G401.6 (cell line): Measurements from ENCODE around the gene RHOT1.
"Not testable (repeated sequence)": the region's sequence is repeated elsewhere in the genome, so short reads cannot be mapped to it uniquely, and the experiment has no call there.

Experiments
- FAIRE-seq: peaks from 2 replicates; lab custom pipeline; 2012; peaks lifted over from hg19 to GRCh38; lab: Jason Lieb, UNC

Gene RHOT1

GRCh38 chr17:32227910-32228309 lies 85.6 kb downstream of the RHOT1 start:
- no peak for FAIRE-seq

GRCh38 chr17:32235588-32235987 lies 93.3 kb downstream of the RHOT1 start:
- no peak for FAIRE-seq

- FAIRE-seq = no peak
Observed at GRCh38 chr17:32239456-32239855, 97.2 kb downstream of the RHOT1 start.

GRCh38 chr17:32240750-32241149 lies 98.4 kb downstream of the RHOT1 start:
- FAIRE-seq = no peak

- FAIRE-seq = no peak
Observed at GRCh38 chr17:32241640-32242039, 99.3 kb downstream of the RHOT1 start.

GRCh38 chr17:32249475-32249874 lies 107.2 kb downstream of the RHOT1 start:
- no peak for FAIRE-seq

- FAIRE-seq = peak; percentile 53
Observed at GRCh38 chr17:32253117-32253611, 110.9 kb downstream of the RHOT1 start.

GRCh38 chr17:32256012-32256700 lies 113.9 kb downstream of the RHOT1 start:
- no peak for FAIRE-seq

- no peak for FAIRE-seq
Observed at GRCh38 chr17:32256701-32257019, 114.4 kb downstream of the RHOT1 start.

GRCh38 chr17:32258383-32259140 lies 116.3 kb downstream of the RHOT1 start:
- FAIRE-seq = no peak

- FAIRE-seq = no peak
Observed at GRCh38 chr17:32259586-32259985, 117.3 kb downstream of the RHOT1 start.

- no peak for FAIRE-seq
Observed at GRCh38 chr17:32261417-32261736, 119.1 kb downstream of the RHOT1 start.

- no peak for FAIRE-seq
Observed at GRCh38 chr17:32261936-32262510, 119.7 kb downstream of the RHOT1 start.

GRCh38 chr17:32263515-32263914 lies 121.2 kb downstream of the RHOT1 start:
- not testable (repeated sequence) for FAIRE-seq

- no peak for FAIRE-seq
Observed at GRCh38 chr17:32264140-32264799, 122.0 kb downstream of the RHOT1 start.

GRCh38 chr17:32264823-32265191 lies 122.5 kb downstream of the RHOT1 start:
- no peak for FAIRE-seq

GRCh38 chr17:32265192-32265923 lies 123.1 kb downstream of the RHOT1 start, which contains the start of gene RHBDL3:
Gene RHBDL3 (plus strand): TSS chr17:32265832. CDS start chr17:32266190, 358 bp downstream.
- FAIRE-seq = no peak

GRCh38 chr17:32266051-32266388 lies 123.7 kb downstream of the RHOT1 start:
- FAIRE-seq = no peak

- no peak for FAIRE-seq
Observed at GRCh38 chr17:32266389-32267301, 124.3 kb downstream of the RHOT1 start.

GRCh38 chr17:32267690-32268205 lies 125.4 kb downstream of the RHOT1 start:
- FAIRE-seq = no peak

- FAIRE-seq = no peak
Observed at GRCh38 chr17:32268734-32269288, 126.5 kb downstream of the RHOT1 start.
